ENCODE measurements around the gene TASOR.
"Not testable (repeated sequence)": the region's sequence is repeated elsewhere in the genome, so short reads cannot be mapped to it uniquely, and the experiment has no call there.

Gene TASOR

GRCh38 chr3:56694867-56695683 is 12.0 kb upstream of the TASOR start:
- no peak for TF ChIP-seq CTCF (IDR thresholded peaks at IDR 0.05; ENCODE audit: control insufficient read depth, insufficient read depth, low read depth, low read length, missing control alignments)
- no peak for DNase-seq (ENCODE audit: low read depth)
- H3K4me3 ChIP-seq (ENCODE audit: control insufficient read depth, low read depth, low read length), result no peak overlapping the region

GRCh38 chr3:56693750-56694149 is 10.7 kb upstream of the TASOR start:
- no peak for TF ChIP-seq CTCF (IDR thresholded peaks at IDR 0.05; ENCODE audit: control insufficient read depth, insufficient read depth, low read depth, low read length, missing control alignments)
- H3K4me3 ChIP-seq (ENCODE audit: control insufficient read depth, low read depth, low read length), result no peak overlapping the region
- no peak for DNase-seq (ENCODE audit: low read depth)

- H3K4me3 ChIP-seq (ENCODE audit: control insufficient read depth, low read depth, low read length); DNase-seq (ENCODE audit: low read depth): not testable (repeated sequence)
Observed at GRCh38 chr3:56692520-56693433, 9.7 kb upstream of the TASOR start.

- not testable (repeated sequence) for H3K4me3 ChIP-seq (ENCODE audit: control insufficient read depth, low read depth, low read length); DNase-seq (ENCODE audit: low read depth)
Observed at GRCh38 chr3:56692001-56692365, 8.9 kb upstream of the TASOR start.

- no peak overlapping the region for H3K4me3 ChIP-seq (ENCODE audit: control insufficient read depth, low read depth, low read length)
- DNase-seq (ENCODE audit: low read depth), result no peak
- TF ChIP-seq CTCF (IDR thresholded peaks at IDR 0.05; ENCODE audit: control insufficient read depth, insufficient read depth, low read depth, low read length, missing control alignments), result no peak
Observed at GRCh38 chr3:56691165-56692000, 8.3 kb upstream of the TASOR start.

- TF ChIP-seq CTCF (IDR thresholded peaks at IDR 0.05; ENCODE audit: control insufficient read depth, insufficient read depth, low read depth, low read length, missing control alignments), result no peak
- no peak overlapping the region for H3K4me3 ChIP-seq (ENCODE audit: control insufficient read depth, low read depth, low read length)
- DNase-seq (ENCODE audit: low read depth), result no peak
Observed at GRCh38 chr3:56689303-56689702, 6.2 kb upstream of the TASOR start.

GRCh38 chr3:56688191-56688590 is 5.1 kb upstream of the TASOR start:
- no peak overlapping the region for H3K4me3 ChIP-seq (ENCODE audit: control insufficient read depth, low read depth, low read length)
- no peak for DNase-seq (ENCODE audit: low read depth)
- no peak for TF ChIP-seq CTCF (IDR thresholded peaks at IDR 0.05; ENCODE audit: control insufficient read depth, insufficient read depth, low read depth, low read length, missing control alignments)
